Adrenal gland (tissue), 12 donors: ENCODE measurements around the gene FMN1. TPM values are rescaled to one million over a fixed set of nuclear protein-coding genes. Genes with fewer than 3 reads are reported as not detected.

Experiments
- DNase-seq, 7 donors: peaks; one replicate each; pipeline ENCODE4 v3.0.0-alpha.2; 2019 to 2020
- H3K27ac ChIP-seq, 5 donors: fragments of 200-600 bp; sonication (generic) in 4 of 5; 1 replicate in 3 of 5; 2 replicates in 2 of 5; pipeline versions ENCODE4 v1.5.1 to v1.8.0; 2016 to 2020; ENCODE audit warnings: mild to moderate bottlenecking in 1 of 5
- H3K27me3 ChIP-seq: fragments of 200-600 bp; 2 replicates; pipeline ENCODE4 v1.8.0; 2021
- H3K36me3 ChIP-seq, 2 donors: fragments of 200-600 bp; replicated peaks in 1 of 2; 1 replicate in 1 of 2; 2 replicates in 1 of 2; pipeline versions ENCODE4 v1.5.1 to v1.8.0; 2018 to 2022
- H3K4me1 ChIP-seq, 2 donors: fragments of 200-600 bp; replicated peaks in 1 of 2; 1 replicate in 1 of 2; 2 replicates in 1 of 2; pipeline versions ENCODE4 v1.5.1 to v1.8.0; 2018 to 2021
- H3K4me3 ChIP-seq, 4 donors: fragments of 200-600 bp; sonication (generic) in 3 of 4; one replicate each; pipeline ENCODE4 v1.5.1; 2016 to 2018
- H3K9me3 ChIP-seq, 3 donors: fragments of 200-600 bp; sonication (generic) in 1 of 3; replicated peaks in 1 of 3; 1 replicate in 2 of 3; 2 replicates in 1 of 3; pipeline versions ENCODE4 v1.5.1 to v1.8.0; 2016 to 2021
- POLR2A ChIP-seq, 2 donors: fragments of 450-650 bp; IDR thresholded peaks; one replicate each; pipeline ENCODE4 v1.6.1; 2017; ENCODE audit warnings: antibody characterized with exemption in 2 of 2, mild to moderate bottlenecking in 2 of 2, moderate library complexity in 1 of 2
- WGBS, 4 donors: extraction: QIAGEN DNeasy Blood & Tissue Kit in 2 of 4; methylation state at CpG; one replicate each; pipeline versions ENCODE4 v1.1.5 to v1.1.7; 2013 to 2017; 5-methylcytosine and 5-hydroxymethylcytosine counted together
- intact Hi-C, 2 donors: fragments of 100-400 bp; cut with DNase I; formaldehyde crosslinking; loops; one replicate each; pipeline versions ENCODE4 v1.14.1 to v1.15.0; 2022 to 2023
- polyA plus RNA-seq, 3 donors: library from polyadenylated mRNA; stranded (reverse); fragments of 200-250 nt in 2 of 3; fragments of 350-450 nt in 1 of 3; fragmentation: Illumina TruSeq in 1 of 3; extraction: RNeasy Lipid Tissue Mini Kit (QIAGEN cat#74804) in 1 of 3; gene quantifications; one replicate each; pipeline ENCODE4 v1.2.3, GENCODE V29; 2013 to 2014
- total RNA-seq, 9 donors: library from RNA; depleted of rRNA in 4 of 9; stranded (reverse); fragments of >200 nt in 4 of 9; fragments of 120-200 nt in 1 of 9; fragmentation: NEBNext Ultra II Directional in 1 of 9; extraction: Animal tissue kit (Norgen Biotek cat#: 25700) in 1 of 9; gene quantifications; one replicate each; pipeline versions ENCODE4 v1.1.0 to v1.2.4, GENCODE V29; 2013 to 2023
- TF ChIP-seq, protein P1 (sequence below), 6 experiments: fragments of 450-650 bp in 4 of 6; fragments of 200-600 bp in 2 of 6; sonication (generic) in 1 of 6; IDR thresholded peaks; 1 replicate in 5 of 6; 2 replicates in 1 of 6; pipeline versions ENCODE4 v1.5.1 to v1.8.0; 2016 to 2021; ENCODE audit warnings: antibody characterized with exemption in 6 of 6, mild to moderate bottlenecking in 2 of 6, moderate library complexity in 1 of 6
- donor health status: healthy with polysubstance abuse.
- donor health status: Bipolar disorder and iron deficiency.
- donor health status: DM: yes; HTN: yes; CAD: no.
- donor health status: DM: no; HTN: no; CAD: no.
- donor health status: DM: no; HTN: no; CAD: no.
- donor health status: DM: yes; HTN: yes; CAD: no.

The FMN1 gene
- total and polyA plus RNA-seq, 12 donors: 0.37 to 29.2 (median 11.4) TPM

DNA sequence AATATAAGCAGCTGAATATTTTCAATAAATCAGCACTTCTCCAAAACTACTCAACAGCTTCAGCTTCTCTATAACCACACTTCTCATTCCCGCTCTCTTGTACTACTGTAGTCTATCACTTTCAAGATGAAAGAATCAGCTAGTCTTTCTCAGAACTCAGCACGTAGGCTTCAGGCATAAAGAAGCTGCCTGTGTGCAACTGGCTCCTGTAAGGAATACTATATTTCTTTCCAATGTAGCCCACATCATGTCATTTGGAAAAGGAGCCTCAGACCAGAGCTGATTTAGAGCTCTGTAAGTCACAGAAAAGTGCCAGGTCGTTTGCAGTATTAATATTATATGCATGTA, 62.3 kb downstream of the FMN1 start:
- DNase-seq: no peak

DNA sequence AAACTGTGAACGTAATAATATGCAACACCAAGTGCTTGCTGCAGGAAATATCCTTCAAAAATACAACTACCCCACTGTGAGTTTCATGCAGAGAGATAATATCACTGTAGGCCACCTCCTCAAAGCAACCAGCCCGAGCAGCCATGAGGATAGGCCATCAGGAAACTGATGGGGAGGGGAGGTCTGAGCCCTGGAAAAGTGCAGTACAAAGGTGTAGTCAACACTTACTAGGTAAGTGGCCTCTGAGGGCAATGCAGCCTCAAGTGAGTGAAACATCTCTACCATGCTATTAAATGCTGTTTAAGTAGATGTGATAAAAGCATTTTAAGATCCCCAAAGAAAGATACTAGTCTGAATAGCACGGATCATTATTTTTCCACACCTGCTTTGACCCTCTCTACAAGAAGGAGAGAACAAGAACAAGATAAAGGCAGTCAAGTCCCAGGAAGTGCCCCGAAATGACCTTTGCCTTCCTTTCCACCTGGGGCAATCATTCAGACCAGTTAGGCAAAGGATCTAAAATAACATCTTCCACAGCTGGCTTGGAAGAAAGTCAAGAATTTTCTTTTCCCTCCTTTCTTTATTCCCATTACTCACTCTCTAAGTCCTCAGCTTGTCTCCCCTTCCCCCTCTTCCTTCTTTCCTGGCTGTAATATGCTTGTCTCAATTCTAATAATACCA, 62.8 kb downstream of the FMN1 start:
- WGBS, 4 donors: 57 to 66% (median 63%) methylated on average over 4 of the region's 4 CpGs
- intact Hi-C loops: no loop called here
- H3K4me1 ChIP-seq: peaks cover 0 to 3% of the 10 kb centered on the region in 2 donors

More for the DNA sequence above, 62.3 kb downstream of the FMN1 start:
- H3K36me3 ChIP-seq: no peaks in the 10 kb centered on the region
- TF ChIP-seq, protein P1, sequence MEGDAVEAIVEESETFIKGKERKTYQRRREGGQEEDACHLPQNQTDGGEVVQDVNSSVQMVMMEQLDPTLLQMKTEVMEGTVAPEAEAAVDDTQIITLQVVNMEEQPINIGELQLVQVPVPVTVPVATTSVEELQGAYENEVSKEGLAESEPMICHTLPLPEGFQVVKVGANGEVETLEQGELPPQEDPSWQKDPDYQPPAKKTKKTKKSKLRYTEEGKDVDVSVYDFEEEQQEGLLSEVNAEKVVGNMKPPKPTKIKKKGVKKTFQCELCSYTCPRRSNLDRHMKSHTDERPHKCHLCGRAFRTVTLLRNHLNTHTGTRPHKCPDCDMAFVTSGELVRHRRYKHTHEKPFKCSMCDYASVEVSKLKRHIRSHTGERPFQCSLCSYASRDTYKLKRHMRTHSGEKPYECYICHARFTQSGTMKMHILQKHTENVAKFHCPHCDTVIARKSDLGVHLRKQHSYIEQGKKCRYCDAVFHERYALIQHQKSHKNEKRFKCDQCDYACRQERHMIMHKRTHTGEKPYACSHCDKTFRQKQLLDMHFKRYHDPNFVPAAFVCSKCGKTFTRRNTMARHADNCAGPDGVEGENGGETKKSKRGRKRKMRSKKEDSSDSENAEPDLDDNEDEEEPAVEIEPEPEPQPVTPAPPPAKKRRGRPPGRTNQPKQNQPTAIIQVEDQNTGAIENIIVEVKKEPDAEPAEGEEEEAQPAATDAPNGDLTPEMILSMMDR (IDR thresholded peaks at IDR 0.05): no peak
- no peak for TF ChIP-seq POLR2A (IDR thresholded peaks at IDR 0.05)
- no peaks in the 10 kb centered on the region for H3K9me3 ChIP-seq
- H3K4me1 ChIP-seq: no peaks in the 10 kb centered on the region
- 36 to 53% (median 48%) methylated on average over 3 of the region's 3 CpGs for WGBS, 4 donors
- intact Hi-C loops: no loop called here
- H3K4me3 ChIP-seq: no peak overlapping the region
- no peak overlapping the region for H3K27ac ChIP-seq
- no peaks in the 10 kb centered on the region for H3K27me3 ChIP-seq

DNA sequence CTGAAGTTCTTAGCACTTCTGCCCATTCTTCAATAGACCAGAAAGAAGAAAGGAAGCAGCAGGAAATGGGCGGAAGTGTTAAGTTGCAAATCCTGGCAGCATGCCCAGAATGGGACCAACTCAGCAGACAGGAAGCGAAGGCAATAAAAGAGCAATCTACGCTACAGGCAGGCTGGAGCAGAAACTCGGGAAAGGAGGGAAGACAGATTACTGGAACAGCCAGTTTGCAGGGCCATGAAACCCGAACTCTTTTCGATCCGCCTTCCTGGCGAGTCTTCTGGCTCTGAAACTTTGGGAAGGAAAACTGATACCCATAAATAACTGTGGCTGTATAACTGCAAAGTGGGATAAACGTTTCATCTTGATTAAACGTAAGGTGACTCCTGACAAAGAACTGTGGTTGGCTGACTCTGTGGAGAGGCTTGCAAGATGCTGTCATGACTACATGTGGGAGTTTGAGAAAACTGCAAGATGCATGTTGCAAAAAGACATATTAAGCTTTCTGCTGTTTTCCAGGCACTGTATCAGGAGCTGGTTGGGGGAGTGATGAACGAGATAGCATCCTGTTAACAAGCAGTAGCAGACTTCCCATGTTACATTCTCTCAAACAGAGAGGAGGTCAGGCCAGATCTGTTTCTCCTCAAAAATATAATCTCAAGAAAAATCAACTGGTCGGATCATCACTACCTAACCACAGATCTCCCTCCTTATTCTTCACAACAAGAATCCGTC, 67.8 kb downstream of the FMN1 start:
- Histone ChIP-seq H3K4me1 (peaks cover 0 to 6% of the 10 kb centered on the region in 2 donors), H3K27me3 (no peaks in the 10 kb centered on the region), H3K9me3 (no peaks in the 10 kb centered on the region), H3K4me3 (no peak overlapping the region), H3K27ac (no peak overlapping the region), H3K36me3 (no peaks in the 10 kb centered on the region)
- DNase-seq: peak; percentile 40 to 66 (median 53)
- intact Hi-C loops: no loop called here
- 23 to 46% (median 30%) methylated on average over 13 of the region's 13 CpGs for WGBS, 4 donors
- TF ChIP-seq, protein P1 (IDR thresholded peaks at IDR 0.05): no peak
- no peak for TF ChIP-seq POLR2A (IDR thresholded peaks at IDR 0.05)

More for the DNA sequence above, 62.8 kb downstream of the FMN1 start:
- no peaks in the 10 kb centered on the region for H3K9me3 ChIP-seq
- no peaks in the 10 kb centered on the region for H3K27me3 ChIP-seq
- no peak overlapping the region for H3K27ac ChIP-seq
- no peaks in the 10 kb centered on the region for H3K36me3 ChIP-seq
- TF ChIP-seq, protein P1 (IDR thresholded peaks at IDR 0.05): no peak
- DNase-seq: no peak
- H3K4me3 ChIP-seq: no peak overlapping the region

DNA sequence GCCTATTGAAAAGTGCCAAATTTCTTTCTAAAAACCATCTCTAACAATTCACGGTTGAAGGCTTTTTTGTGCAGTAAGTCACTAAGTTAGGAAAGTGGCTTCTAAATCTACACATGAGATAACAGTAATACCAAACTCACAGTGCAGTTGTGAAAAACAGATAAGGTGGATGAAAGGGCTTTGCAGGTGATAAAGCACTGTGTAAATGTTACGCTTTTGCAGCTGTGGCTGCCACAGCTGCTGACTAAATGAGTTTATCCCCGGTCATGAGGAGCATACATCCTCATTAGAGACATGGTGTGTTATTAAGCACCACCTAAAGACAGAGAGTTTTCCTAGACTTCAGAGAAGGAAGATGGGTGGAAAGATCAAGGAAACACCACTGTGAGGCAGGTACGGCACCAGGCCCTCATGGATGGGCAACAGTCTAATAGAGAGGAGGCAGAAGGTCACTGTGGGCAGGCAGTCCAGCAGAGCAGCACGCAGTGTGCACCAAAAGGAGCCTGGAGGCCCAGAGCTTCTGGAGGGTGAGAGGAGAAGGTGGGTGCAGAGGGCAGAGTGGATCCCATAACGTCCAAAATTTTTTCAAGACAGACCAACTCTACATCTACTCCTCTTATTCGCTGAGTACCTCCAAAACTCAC, 68.5 kb downstream of the FMN1 start:
- intact Hi-C loops: no loop called here
- no peak overlapping the region for H3K4me3 ChIP-seq
- no peaks in the 10 kb centered on the region for H3K27me3 ChIP-seq
- peaks cover 0 to 6% of the 10 kb centered on the region in 2 donors for H3K4me1 ChIP-seq
- no peak overlapping the region for H3K27ac ChIP-seq
- no peaks in the 10 kb centered on the region for H3K36me3 ChIP-seq
- no peak for DNase-seq
- 68 to 82% (median 77%) methylated on average over 7 of the region's 7 CpGs for WGBS, 4 donors
- TF ChIP-seq, protein P1 (IDR thresholded peaks at IDR 0.05): no peak
- TF ChIP-seq POLR2A (IDR thresholded peaks at IDR 0.05): no peak
- no peaks in the 10 kb centered on the region for H3K9me3 ChIP-seq
